ENCODE measurements around the gene TPSAB1.
"Not testable (repeated sequence)": the region's sequence is repeated elsewhere in the genome, so short reads cannot be mapped to it uniquely, and the experiment has no call there.

DNA sequence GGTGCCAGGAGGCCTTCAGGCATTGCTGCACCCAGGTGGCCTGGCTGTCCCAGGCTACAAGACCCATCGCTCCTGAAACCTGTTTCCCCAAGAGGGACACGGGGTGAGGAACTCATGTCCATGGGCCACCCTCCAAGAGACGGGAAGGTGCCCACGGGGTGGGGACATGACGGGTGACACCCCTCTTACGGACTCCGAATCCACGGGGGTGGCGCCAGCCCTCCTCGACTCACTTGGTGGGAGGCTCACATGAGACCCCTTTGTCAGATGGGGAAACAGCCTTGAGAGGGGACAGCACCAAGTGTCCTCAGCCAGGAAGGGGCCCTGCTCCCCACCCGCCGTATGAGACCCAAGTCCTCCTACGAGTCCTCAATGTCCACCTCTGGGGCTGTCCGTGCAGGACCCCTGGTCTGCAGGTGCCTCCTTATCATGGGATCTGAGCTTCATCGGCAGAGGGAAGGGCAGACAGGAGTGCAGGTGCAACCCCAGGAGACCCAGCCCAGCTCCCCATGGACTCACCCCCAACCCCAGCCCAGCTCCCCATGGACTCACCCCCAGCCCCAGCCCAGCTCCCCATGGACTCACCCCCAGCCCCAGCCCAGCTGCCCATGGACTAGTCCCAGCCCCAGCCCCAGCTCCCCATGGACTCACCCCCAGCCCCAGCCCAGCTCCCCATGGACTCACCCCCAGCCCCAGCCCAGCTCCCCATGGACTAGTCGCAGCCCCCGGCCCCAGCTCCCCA, 9.9 kb upstream of the TPSAB1 start:
- TF ChIP-seq, protein P1, sequence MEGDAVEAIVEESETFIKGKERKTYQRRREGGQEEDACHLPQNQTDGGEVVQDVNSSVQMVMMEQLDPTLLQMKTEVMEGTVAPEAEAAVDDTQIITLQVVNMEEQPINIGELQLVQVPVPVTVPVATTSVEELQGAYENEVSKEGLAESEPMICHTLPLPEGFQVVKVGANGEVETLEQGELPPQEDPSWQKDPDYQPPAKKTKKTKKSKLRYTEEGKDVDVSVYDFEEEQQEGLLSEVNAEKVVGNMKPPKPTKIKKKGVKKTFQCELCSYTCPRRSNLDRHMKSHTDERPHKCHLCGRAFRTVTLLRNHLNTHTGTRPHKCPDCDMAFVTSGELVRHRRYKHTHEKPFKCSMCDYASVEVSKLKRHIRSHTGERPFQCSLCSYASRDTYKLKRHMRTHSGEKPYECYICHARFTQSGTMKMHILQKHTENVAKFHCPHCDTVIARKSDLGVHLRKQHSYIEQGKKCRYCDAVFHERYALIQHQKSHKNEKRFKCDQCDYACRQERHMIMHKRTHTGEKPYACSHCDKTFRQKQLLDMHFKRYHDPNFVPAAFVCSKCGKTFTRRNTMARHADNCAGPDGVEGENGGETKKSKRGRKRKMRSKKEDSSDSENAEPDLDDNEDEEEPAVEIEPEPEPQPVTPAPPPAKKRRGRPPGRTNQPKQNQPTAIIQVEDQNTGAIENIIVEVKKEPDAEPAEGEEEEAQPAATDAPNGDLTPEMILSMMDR (IDR thresholded peaks at IDR 0.05) = not testable (repeated sequence)
- not testable (repeated sequence) for TF ChIP-seq POLR2A (IDR thresholded peaks at IDR 0.05)

Measured in ovary (tissue), 3 donors.